NB4 (cell line): Measurements from ENCODE around the gene CYP27C1.

Source experiments
- DNase-seq: peaks from one replicate; pipeline ENCODE4 v3.0.0; 2010; ENCODE audit warnings: low read depth
- H3K4me3 ChIP-seq: one replicate; pipeline ENCODE4 v1.5.1; 2011; ENCODE audit warnings: mild to moderate bottlenecking, low read depth, low read length, moderate library complexity
- CTCF ChIP-seq: IDR thresholded peaks from one replicate; pipeline ENCODE4 v1.5.1; 2012; ENCODE audit warnings: low read depth, low read length
- MAX ChIP-seq: IDR thresholded peaks from 2 replicates; pipeline ENCODE4 v1.6.1; 2011; ENCODE audit warnings: low read depth, low read length
- MYC ChIP-seq: IDR thresholded peaks from 2 replicates; pipeline ENCODE4 v1.6.1; 2011; ENCODE audit warnings: low read depth, low read length
- POLR2A ChIP-seq: IDR thresholded peaks from 2 replicates; pipeline ENCODE4 v1.6.1; 2011; ENCODE audit warnings: mild to moderate bottlenecking; ENCODE audit not compliant: insufficient read length; ENCODE audit errors: extremely low read depth

Gene CYP27C1

DNA sequence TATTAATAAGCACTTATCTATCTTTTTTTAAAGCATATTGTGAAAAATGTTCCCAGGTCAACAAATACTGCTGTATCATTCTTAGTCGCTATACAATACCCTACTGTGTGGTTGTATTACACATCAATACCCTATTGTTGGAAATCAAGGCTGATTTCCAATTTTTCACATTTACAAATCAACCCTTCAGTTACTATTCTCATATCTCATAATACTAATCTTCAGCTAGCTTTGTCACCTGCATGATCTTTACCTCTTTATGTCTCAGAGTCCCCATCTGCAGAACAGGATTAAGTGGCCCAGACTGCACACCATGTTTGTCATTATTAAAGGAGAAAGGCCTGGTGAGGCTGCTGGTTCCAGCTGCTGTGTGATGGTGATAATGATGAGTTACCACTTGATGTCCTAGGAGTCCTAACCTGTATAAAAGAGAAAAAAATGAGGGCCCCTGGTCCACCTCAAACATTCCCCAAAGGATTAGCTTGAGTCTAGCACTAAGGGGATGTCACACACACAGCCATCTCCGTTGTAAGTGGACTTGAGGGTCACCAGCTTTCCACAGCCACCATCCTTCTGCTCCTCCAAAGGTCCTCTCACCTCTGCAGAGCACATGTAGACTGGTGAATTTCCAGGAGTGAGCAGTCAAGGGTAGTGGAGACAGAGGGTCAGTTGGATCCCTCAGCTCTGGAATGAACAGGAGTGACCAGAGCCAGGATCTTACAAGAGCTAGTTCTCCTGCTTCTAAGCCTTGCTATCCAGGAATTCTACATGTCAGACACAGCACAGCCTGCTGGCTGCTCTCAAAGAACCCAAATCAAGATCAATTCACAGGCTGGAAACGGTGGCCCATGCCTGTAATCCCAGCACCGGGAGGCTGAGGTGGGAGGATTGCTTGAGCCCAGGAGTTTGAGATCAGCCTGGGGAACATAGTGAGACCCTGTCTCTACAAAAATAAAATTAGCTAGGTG is 77.2 kb downstream of the CYP27C1 start:
- no peak overlapping the region for H3K4me3 ChIP-seq
- no peak for TF ChIP-seq POLR2A
- DNase-seq = no peak

DNA sequence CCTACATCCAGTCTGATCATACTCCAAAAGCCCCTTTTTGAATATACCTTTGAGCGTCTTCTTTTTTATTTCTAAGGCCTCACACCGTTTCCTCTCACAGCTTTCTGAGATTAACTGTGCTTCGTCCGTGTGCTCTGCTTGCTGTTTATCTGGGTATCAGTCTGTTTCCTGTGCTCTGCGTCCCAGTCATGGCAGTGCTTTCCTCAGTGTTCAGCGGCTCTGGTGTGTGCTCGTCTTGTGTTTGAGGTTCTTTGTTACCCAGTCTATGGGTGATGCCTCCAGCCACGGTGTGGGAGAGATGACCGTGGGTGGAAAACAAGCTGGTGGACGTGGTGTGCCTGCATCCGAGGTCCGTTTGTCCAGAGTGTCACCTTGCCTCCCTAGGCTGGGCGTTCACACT is 79.6 kb downstream of the CYP27C1 start:
- no peak for DNase-seq
- H3K4me3 ChIP-seq = no peak overlapping the region
- no peak for TF ChIP-seq CTCF
- no peak for TF ChIP-seq MYC
- TF ChIP-seq MAX = no peak
- TF ChIP-seq POLR2A = no peak

- DNase-seq = no peak
- no peak overlapping the region for H3K4me3 ChIP-seq
- TF ChIP-seq CTCF (no peak), MAX (no peak), MYC (no peak), POLR2A (no peak)
Observed at GRCh38 chr2:127139766-127140165, 80.3 kb downstream of the CYP27C1 start.

- H3K4me3 ChIP-seq = no peak overlapping the region
- DNase-seq = no peak
- TF ChIP-seq CTCF (no peak), POLR2A (no peak)
Observed at GRCh38 chr2:127138281-127138680, 81.8 kb downstream of the CYP27C1 start.

DNA sequence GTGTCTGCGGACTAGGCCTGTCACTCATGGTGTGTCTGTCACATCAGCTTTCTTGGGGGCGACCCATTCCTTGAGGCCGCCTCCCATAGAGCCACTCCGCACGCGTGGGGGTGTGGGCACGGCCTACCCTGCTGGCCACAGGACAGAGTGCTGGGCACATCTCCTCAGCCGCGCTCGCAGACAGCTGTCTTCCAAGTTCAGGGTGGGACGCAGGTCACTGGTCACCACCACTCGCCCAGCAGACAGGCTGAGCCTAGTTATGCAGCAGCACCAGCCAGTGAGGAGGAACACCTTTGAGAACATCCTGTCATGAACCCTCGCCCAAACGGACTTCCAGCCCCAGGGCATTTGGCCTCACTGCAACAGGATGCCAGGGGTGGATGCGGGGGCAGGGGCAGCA is 82.4 kb downstream of the CYP27C1 start:
- H3K4me3 ChIP-seq = no peak overlapping the region

GRCh38 chr2:127137225-127137624 is 82.9 kb downstream of the CYP27C1 start:
- TF ChIP-seq POLR2A (no peak), MYC (no peak), CTCF (no peak), MAX (no peak)
- DNase-seq = no peak
- no peak overlapping the region for H3K4me3 ChIP-seq

More for the DNA sequence above, 82.4 kb downstream of the CYP27C1 start:
- DNase-seq = no peak
- TF ChIP-seq MAX (no peak), POLR2A (no peak), CTCF (no peak), MYC (no peak)
